H9 (cell line): ENCODE measurements around the gene ERCC6L2. TPM values are rescaled to one million over a fixed set of nuclear protein-coding genes. Genes with fewer than 3 reads are reported as not detected.

Experiments
- DNase-seq: peaks from one replicate; pipeline ENCODE4 v3.0.0-alpha.2; 2017
- H2AFZ ChIP-seq: one replicate; pipeline ENCODE4 v1.6.1; 2013; ENCODE audit warnings: mild to moderate bottlenecking, low read length, control low read depth, moderate library complexity
- H2AK5ac ChIP-seq: 2 replicates; pipeline ENCODE4 v1.6.1; 2013; ENCODE audit warnings: low read length, control low read depth, mixed read lengths; ENCODE audit not compliant: insufficient read length
- H2BK120ac ChIP-seq: one replicate; pipeline ENCODE4 v1.6.1; 2013; ENCODE audit warnings: low read depth, mild to moderate bottlenecking, low read length, control low read depth, inconsistent platforms; ENCODE audit not compliant: poor library complexity, severe bottlenecking
- H2BK12ac ChIP-seq: 2 replicates; pipeline ENCODE4 v1.6.1; 2013; ENCODE audit warnings: low read length, control low read depth, mixed read lengths, low read depth; ENCODE audit not compliant: insufficient read length
- H2BK15ac ChIP-seq: 2 replicates; pipeline ENCODE4 v1.6.1; 2013; ENCODE audit warnings: low read depth, low read length, control low read depth
- H2BK20ac ChIP-seq: one replicate; pipeline ENCODE4 v1.6.1; 2013; ENCODE audit warnings: low read depth, mild to moderate bottlenecking, low read length, control low read depth, inconsistent platforms; ENCODE audit not compliant: poor library complexity, severe bottlenecking
- H2BK5ac ChIP-seq: 2 replicates; pipeline ENCODE4 v1.6.1; 2013; ENCODE audit warnings: low read length, control low read depth, mixed read lengths; ENCODE audit not compliant: insufficient read length
- H3K14ac ChIP-seq: 2 replicates; pipeline ENCODE4 v1.6.1; 2013; ENCODE audit warnings: low read length, control low read depth; ENCODE audit not compliant: insufficient read depth
- H3K18ac ChIP-seq: 2 replicates; pipeline ENCODE4 v1.6.1; 2013; ENCODE audit warnings: low read depth, mild to moderate bottlenecking, mixed read lengths, low read length, control low read depth; ENCODE audit not compliant: insufficient read length
- H3K23ac ChIP-seq: 2 replicates; pipeline ENCODE4 v1.6.1; 2013; ENCODE audit warnings: low read length, control low read depth, mixed read lengths, low read depth; ENCODE audit not compliant: insufficient read length
- H3K23me2 ChIP-seq: 2 replicates; pipeline ENCODE4 v1.6.1; 2013; ENCODE audit warnings: low read depth, mild to moderate bottlenecking, mixed read lengths, low read length, control low read depth; ENCODE audit not compliant: insufficient read length, poor library complexity, severe bottlenecking
- H3K27ac ChIP-seq: 2 replicates; pipeline ENCODE4 v1.5.1; 2013; ENCODE audit warnings: low read length, control low read depth, mixed read lengths, low read depth; ENCODE audit not compliant: insufficient read length
- H3K27me3 ChIP-seq: 2 replicates; pipeline ENCODE4 v1.6.1; 2013; ENCODE audit warnings: low read length, control low read depth, inconsistent platforms; ENCODE audit not compliant: insufficient read depth
- H3K4ac ChIP-seq: 2 replicates; pipeline ENCODE4 v1.6.1; 2013; ENCODE audit warnings: low read depth, mild to moderate bottlenecking, control low read depth, inconsistent platforms, low read length, moderate library complexity
- H3K4me1 ChIP-seq: 2 replicates; pipeline ENCODE4 v1.6.1; 2013; ENCODE audit warnings: low read length, control low read depth, inconsistent platforms; ENCODE audit not compliant: insufficient read depth
- H3K4me2 ChIP-seq: 2 replicates; pipeline ENCODE4 v1.6.1; 2013; ENCODE audit warnings: low read length, control low read depth, mixed read lengths; ENCODE audit not compliant: insufficient read length, insufficient read depth
- H3K56ac ChIP-seq: 2 replicates; pipeline ENCODE4 v1.6.1; 2013; ENCODE audit warnings: low read depth, mild to moderate bottlenecking, mixed read lengths, low read length, control low read depth; ENCODE audit not compliant: insufficient read length
- H3K79me1 ChIP-seq: 2 replicates; pipeline ENCODE4 v1.6.1; 2013; ENCODE audit warnings: low read depth, mild to moderate bottlenecking, moderate library complexity, low read length, control low read depth, inconsistent platforms; ENCODE audit not compliant: insufficient read depth, poor library complexity, severe bottlenecking
- H3K79me2 ChIP-seq: 2 replicates; pipeline ENCODE4 v1.6.1; 2013; ENCODE audit warnings: low read length, control low read depth, inconsistent platforms; ENCODE audit not compliant: insufficient read depth
- H3K9ac ChIP-seq: 2 replicates; pipeline ENCODE4 v1.6.1; 2013; ENCODE audit warnings: low read length, control low read depth, mixed read lengths; ENCODE audit not compliant: insufficient read length; ENCODE audit errors: extremely low read depth
- H3K9me3 ChIP-seq: one replicate; pipeline ENCODE4 v1.6.1; 2013; ENCODE audit warnings: low read depth, low read length, inconsistent platforms; ENCODE audit not compliant: control insufficient read depth
- H3T11ph ChIP-seq: one replicate; pipeline ENCODE4 v1.6.1; 2013; ENCODE audit warnings: mild to moderate bottlenecking, low read length, control low read depth, inconsistent platforms
- H4K20me1 ChIP-seq: one replicate; pipeline ENCODE4 v1.6.1; 2013; ENCODE audit not compliant: control insufficient read depth, insufficient read length, insufficient read depth
- H4K5ac ChIP-seq: 2 replicates; pipeline ENCODE4 v1.6.1; 2013; ENCODE audit warnings: low read depth, mild to moderate bottlenecking, mixed read lengths, low read length, control low read depth; ENCODE audit not compliant: insufficient read length
- H4K8ac ChIP-seq: replicated peaks from 2 replicates; pipeline ENCODE4 v1.6.1; 2013; ENCODE audit warnings: low read length, control low read depth, mixed read lengths, low read depth; ENCODE audit not compliant: insufficient read length
- H4K91ac ChIP-seq: 2 replicates; pipeline ENCODE4 v1.6.1; 2013; ENCODE audit warnings: low read depth, mild to moderate bottlenecking, moderate library complexity, mixed read lengths, low read length, control low read depth; ENCODE audit not compliant: insufficient read length
- H3K27ac Mint-ChIP-seq, 3 experiments: 2 replicates in 2 of 3; 3 replicates in 1 of 3; pipeline ENCODE4 v1.8.0; 2020 to 2021; ENCODE audit warnings: mixed read lengths in 3 of 3, mild to moderate bottlenecking in 1 of 3, moderate library complexity in 1 of 3
- H3K27me3 Mint-ChIP-seq: 2 replicates; pipeline ENCODE4 v1.8.0; 2021; ENCODE audit warnings: low read depth, mild to moderate bottlenecking, moderate library complexity, mixed read lengths
- H3K36me3 Mint-ChIP-seq, 3 experiments: 2 replicates in 2 of 3; 3 replicates in 1 of 3; pipeline ENCODE4 v1.8.0; 2020 to 2021; ENCODE audit warnings: low read depth in 3 of 3, mixed read lengths in 3 of 3; ENCODE audit not compliant: insufficient read depth in 1 of 3
- H3K4me1 Mint-ChIP-seq, 2 experiments: 2 replicates each; pipeline ENCODE4 v1.8.0; 2020; ENCODE audit warnings: mixed read lengths in 2 of 2
- H3K4me3 Mint-ChIP-seq, 2 experiments: 2 replicates in 1 of 2; 3 replicates in 1 of 2; pipeline ENCODE4 v1.8.0; 2020 to 2021; ENCODE audit warnings: mild to moderate bottlenecking in 2 of 2, mixed read lengths in 2 of 2, moderate library complexity in 1 of 2
- H3K9me3 Mint-ChIP-seq, 2 experiments: 2 replicates in 1 of 2; 3 replicates in 1 of 2; pipeline ENCODE4 v1.8.0; 2020; ENCODE audit warnings: mild to moderate bottlenecking in 2 of 2, mixed read lengths in 2 of 2, moderate library complexity in 1 of 2
- CTCF ChIP-seq: fragments of 200-600 bp; sonication (generic); conservative IDR thresholded peaks from 3 replicates; pipeline ENCODE4 v1.8.0; 2021; ENCODE audit warnings: antibody characterized with exemption, mild to moderate bottlenecking
- WGBS: extraction: QIAGEN DNeasy Blood & Tissue Kit; methylation state at CpG from one replicate; pipeline ENCODE4 v1.1.7; 2013; ENCODE audit warnings: missing lambda C conversion rate, low lambda C conversion rate, mixed read lengths; ENCODE audit not compliant: insufficient read length; ENCODE audit errors: extremely low coverage; 5-methylcytosine and 5-hydroxymethylcytosine counted together
- total RNA-seq: library from RNA; stranded (reverse); gene quantifications from 2 replicates; pipeline ENCODE4 v1.2.1, GENCODE V29; 2021

ERCC6L2 gene
- total RNA-seq, 1 experiment from 2014 or later: 57.7 TPM

- H2AFZ ChIP-seq: no peak overlapping the region
- no peak overlapping the region for H2BK12ac ChIP-seq
- TF ChIP-seq CTCF: no peak
- no peak overlapping the region for H3T11ph ChIP-seq
- no peak overlapping the region for H2BK20ac ChIP-seq
- peaks cover 4% of the 10 kb centered on the region; the same call in 1 of the 2 replicates for H3K79me2 ChIP-seq
- no peaks in the 10 kb centered on the region for H3K79me1 ChIP-seq
- no peak overlapping the region for H3K14ac ChIP-seq
- H3K23ac ChIP-seq: no peak overlapping the region
- WGBS: no CpG with 5 or more reads among the region's 1 CpG
- no peaks in the 10 kb centered on the region for H3K9me3 Mint-ChIP-seq
- DNase-seq: no peak
- no peak overlapping the region for H3K27ac ChIP-seq
- peaks cover 7 to 9% of the 10 kb centered on the region in 2 experiments for H3K4me1 Mint-ChIP-seq
- peaks cover 0 to 5% (median 3%) of the 10 kb centered on the region in 3 experiments; a peak in 2 of 7 replicates for H3K36me3 Mint-ChIP-seq
- peaks cover 3% of the 10 kb centered on the region; the same call in 1 of the 2 replicates for H3K4me1 ChIP-seq
- no peak overlapping the region for H3K56ac ChIP-seq
- H3K27ac Mint-ChIP-seq: no peak overlapping the region
- no peaks in the 10 kb centered on the region for H3K9me3 ChIP-seq
- no peak overlapping the region for H4K5ac ChIP-seq
- no peaks in the 10 kb centered on the region for H3K27me3 ChIP-seq
- no peak overlapping the region for H2AK5ac ChIP-seq
- no peak overlapping the region for H3K4me2 ChIP-seq
- H2BK120ac ChIP-seq: no peak overlapping the region
- H2BK5ac ChIP-seq: no peak overlapping the region
- no peaks in the 10 kb centered on the region for H4K20me1 ChIP-seq
- H3K9ac ChIP-seq: no peak overlapping the region
- H4K91ac ChIP-seq: no peak overlapping the region
- H2BK15ac ChIP-seq: no peak overlapping the region
- no peak overlapping the region for H3K4me3 Mint-ChIP-seq
- H3K18ac ChIP-seq: no peak overlapping the region
- H3K4ac ChIP-seq: no peak overlapping the region
- H4K8ac ChIP-seq: no peak overlapping the region
- H3K23me2 ChIP-seq: peaks cover 6% of the 10 kb centered on the region
- H3K27me3 Mint-ChIP-seq: no peaks in the 10 kb centered on the region
Observed at GRCh38 chr9:95870906-95871305, 4.6 kb upstream of the ERCC6L2 start.
